Stimulated activated CD4-positive, alpha-beta T cell treated with anti-CD3 and anti-CD28 coated beads, Interleukin-15, amount 100 ng/mL, for 24 hours (primary cell): ENCODE data around the gene PRSS38.

Experiments used
- DNase-seq: peaks from one replicate; pipeline ENCODE4 v3.0.0-alpha.2; 2020

Gene PRSS38

GRCh38 chr1:227779685-227780084 is 35.8 kb upstream of the PRSS38 start:
- DNase-seq, result no peak

- no peak for DNase-seq
Observed at GRCh38 chr1:227780101-227781044, 35.1 kb upstream of the PRSS38 start.

GRCh38 chr1:227781314-227781930 is 34.1 kb upstream of the PRSS38 start:
- DNase-seq, result no peak

GRCh38 chr1:227782226-227782625 is 33.2 kb upstream of the PRSS38 start:
- DNase-seq, result no peak

GRCh38 chr1:227785094-227785804 is 30.2 kb upstream of the PRSS38 start:
- no peak for DNase-seq

- DNase-seq, result no peak
Observed at GRCh38 chr1:227785805-227786671, 29.4 kb upstream of the PRSS38 start.

- no peak for DNase-seq
Observed at GRCh38 chr1:227786673-227787512, 28.6 kb upstream of the PRSS38 start.

GRCh38 chr1:227787513-227788270 is 27.8 kb upstream of the PRSS38 start:
- peak; percentile 93 for DNase-seq

GRCh38 chr1:227788271-227789083 is 27.0 kb upstream of the PRSS38 start:
- peak; percentile 81 for DNase-seq

- no peak for DNase-seq
Observed at GRCh38 chr1:227789084-227790033, 26.1 kb upstream of the PRSS38 start.

- no peak for DNase-seq
Observed at GRCh38 chr1:227790034-227790400, 25.5 kb upstream of the PRSS38 start.

GRCh38 chr1:227790868-227791267 is 24.6 kb upstream of the PRSS38 start:
- no peak for DNase-seq

GRCh38 chr1:227791425-227792143 is 23.9 kb upstream of the PRSS38 start:
- DNase-seq, result no peak

GRCh38 chr1:227792216-227793078 is 23.0 kb upstream of the PRSS38 start:
- no peak for DNase-seq

GRCh38 chr1:227793079-227793947 is 22.2 kb upstream of the PRSS38 start:
- no peak for DNase-seq
